Colon (tissue), 2 donors: ENCODE measurements around the gene BTD.

Source experiments
- FAIRE-seq: peaks from 2 replicates; lab custom pipeline; 2012; peaks lifted over from hg19 to GRCh38; lab: Jason Lieb, UNC
- donor health status: control.
- donor health status: control.

BTD gene

DNA sequence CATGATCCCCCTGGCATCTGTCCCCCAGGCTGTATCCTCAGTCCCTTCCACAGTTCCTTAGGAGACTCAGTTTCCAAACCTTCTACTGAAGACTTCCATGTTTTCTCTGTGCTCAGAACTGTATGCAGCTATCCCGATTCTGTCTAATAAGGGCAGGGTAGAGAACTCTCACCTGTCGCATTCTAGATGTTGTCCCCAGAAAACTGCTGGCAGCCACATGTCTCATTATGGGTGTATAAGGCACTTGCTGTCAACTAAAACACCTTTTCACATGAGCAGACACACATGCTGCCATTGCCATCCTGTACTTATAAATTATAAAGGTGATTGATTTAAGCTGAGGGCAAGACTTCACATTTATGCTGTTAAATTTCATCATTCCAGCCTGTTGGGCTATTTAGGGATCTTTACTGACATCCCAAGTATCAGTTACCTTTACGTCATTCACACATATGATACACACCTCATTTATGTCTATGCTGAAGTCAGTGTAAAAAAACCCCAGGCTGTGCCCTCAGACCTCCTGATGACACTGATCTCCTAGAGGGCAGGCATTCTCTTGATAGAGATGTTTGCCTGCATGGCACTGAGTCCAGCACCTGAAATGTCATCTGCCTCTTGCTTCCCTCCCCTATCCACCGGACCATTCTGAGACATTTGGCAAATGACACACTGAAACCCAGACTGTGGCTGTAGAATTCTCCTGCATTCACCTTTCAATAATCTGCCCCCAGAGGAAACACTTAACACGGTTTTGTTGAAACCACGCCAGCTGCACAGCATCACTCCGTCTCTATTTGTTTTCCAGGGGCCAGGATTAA, 35.8 kb downstream of the BTD start:
- no peak for FAIRE-seq

DNA sequence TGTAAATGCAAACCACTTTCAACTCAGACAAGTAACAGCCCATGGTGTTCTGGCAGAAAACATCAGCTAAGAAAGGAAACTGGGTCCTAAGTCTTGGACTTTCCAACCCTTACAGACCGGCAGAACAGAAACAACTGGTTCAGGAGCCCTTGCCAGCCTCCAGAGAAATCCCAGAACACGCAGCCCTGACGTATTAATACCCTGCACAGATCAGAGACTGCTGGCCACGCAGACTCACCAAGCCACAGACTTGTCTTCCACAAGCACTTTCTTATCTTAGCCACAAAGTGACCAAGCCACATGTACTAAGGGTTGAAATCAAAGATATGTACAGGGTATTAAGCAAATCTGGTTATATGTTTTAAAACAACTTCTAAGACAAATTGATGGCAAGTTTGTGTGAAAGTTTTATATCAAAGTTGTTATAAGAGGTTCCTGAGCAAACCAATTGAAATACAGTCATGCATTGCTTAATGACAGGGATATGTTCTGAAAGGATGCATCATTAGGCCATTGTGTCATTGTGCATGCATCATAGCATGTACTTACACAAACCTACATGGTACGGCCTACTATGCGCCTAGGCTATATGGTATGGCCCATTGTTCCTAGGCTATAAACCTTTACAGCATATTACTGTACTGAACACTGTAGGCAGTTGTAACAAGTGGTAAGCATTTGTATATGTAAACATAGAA, 36.8 kb downstream of the BTD start:
- no peak for FAIRE-seq

DNA sequence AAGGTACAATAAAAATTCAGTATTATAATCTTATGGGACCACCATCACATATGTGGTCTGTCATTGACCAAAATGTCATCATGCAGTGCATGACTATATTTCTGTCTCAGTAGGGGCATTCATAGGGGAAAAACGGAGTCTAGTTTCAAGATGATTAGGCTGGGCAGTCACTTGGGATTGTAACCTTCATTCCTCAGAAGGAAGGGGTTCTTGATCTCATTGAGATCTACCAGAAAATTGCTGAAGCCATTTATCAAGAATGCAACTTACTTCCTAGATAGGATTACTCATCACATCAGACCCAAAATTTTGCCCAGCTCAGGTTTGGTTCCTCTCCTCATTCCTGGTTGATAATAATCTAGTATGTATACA, 37.3 kb downstream of the BTD start:
- no peak for FAIRE-seq

DNA sequence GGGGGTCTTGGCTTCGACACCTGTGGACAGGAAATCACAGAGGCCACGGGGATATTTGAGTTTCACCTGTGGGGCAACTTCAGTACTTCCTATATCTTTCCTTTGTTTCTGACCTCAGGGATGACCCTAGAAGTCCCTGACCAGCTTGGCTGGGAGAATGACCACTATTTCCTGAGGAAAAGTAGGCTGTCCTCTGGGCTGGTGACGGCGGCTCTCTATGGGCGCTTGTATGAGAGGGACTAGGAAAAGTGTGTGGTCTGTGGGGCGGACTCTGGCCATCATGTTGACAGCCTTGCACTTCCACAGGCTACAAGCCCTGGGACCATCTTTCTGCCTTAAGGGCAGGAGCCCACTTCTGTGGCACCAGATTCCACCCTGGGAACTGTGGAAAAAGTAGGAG, 43.7 kb downstream of the BTD start:
- FAIRE-seq: no peak

DNA sequence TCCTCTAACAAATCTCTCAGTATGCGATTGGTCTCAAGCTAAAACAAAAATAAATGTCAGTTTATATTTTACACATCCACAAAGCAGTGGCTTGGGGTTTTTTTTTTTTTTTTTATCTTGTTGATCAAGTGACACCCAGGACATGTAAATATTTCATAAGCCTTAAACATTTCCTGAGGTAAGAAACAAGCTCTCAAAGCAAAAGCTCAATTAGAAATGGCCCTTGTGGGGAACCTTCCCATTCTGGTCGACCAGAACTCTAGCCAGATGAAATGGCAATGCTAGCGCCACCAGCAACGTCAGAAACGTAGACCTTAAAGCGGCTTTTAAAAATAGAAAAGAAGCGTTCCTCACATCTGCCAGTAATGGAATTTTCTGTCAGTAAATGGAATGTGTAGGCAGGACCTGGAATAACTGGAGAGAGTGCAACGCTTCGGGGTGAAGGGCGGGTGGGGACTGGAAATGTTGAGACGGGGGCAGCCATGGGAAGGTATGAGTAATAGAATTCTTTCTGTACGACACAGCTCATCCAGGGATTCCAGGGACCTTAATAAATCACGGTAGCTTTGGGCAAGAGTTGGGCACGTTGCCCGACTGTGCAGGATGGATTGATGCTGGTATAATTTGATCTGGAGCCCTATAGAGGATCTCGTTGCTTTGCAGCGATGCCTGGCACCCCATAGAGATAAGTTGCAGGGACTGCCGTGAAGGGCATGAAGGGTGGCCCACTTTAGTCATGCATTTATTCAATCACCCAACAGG, 44.4 kb downstream of the BTD start:
- FAIRE-seq: no peak

DNA sequence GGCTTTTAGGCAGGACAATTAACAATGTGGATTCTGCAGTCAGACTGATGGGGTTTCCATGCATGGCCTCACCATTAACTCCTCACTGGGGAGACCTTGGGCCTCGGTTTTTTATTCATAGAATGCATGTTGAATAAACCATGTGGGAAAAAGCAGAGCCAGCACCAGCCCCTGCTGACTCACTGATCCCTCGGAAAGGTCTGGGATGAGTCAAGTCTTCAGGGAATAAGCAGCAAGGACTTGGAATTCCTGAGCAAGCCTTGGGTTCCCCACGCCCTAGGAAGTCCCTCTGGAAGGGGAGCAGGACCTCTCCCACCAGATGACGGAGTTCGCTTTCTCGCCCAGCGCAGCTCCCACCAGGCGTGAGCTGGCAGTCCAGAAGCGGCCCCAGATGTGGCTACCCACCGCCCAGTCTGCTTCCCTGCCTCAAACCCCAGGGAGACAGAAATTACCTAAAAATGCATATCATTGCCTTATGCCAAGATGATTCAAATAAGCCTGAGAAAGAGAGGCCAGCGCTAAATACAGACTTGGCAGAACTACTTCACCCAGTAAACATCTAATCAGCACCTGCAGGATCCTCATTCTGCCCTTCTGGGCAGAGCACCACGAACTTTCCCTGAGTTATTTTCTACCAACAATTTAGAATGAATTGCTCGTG, 45.4 kb downstream of the BTD start:
- FAIRE-seq: no peak

DNA sequence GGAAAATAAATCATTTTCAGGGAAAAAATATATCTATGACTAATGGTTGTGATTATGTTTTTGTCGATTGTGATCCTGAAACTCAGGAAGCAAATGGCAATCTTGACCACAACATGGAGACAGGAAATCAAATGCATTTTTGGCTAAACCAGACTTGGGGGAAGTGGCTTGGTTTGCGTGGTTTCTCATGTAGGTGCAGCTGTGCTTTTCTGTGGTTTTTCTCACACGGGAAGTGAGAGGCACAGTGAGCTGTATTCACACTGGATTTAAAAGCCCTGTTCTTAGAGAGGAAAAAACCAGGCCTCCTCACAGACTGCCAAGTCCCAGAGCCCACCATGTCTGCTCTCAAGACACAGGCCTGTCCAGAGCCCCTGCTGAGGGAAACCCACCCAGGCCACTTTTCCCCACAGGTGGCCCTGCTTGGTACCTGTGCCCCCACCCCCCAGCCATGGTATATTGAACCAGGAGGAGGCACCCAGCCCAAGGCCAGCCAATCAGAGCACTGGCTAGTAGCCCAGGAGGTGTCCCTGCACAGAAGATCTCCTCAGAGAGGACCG, 46.1 kb downstream of the BTD start:
- FAIRE-seq: no peak

DNA sequence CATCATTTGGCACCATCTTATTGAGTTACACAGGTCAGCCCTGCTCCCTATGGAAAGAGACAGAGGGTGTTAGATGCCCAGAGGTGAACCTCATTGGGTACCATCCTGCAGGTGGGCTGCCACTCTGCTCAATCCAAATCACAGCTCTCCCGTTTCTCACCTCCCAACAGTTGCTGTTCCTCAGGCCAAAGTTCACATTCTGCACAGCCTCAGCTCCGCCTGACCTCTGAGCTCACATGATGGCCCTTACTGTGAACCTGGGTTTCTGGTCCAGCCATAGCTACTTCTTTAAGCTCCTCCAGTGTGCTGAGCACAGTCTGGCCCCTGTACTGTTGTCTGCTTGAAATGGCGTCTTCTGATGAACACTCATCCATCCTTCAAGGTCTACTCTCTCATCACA, 47.8 kb downstream of the BTD start:
- FAIRE-seq: no peak

DNA sequence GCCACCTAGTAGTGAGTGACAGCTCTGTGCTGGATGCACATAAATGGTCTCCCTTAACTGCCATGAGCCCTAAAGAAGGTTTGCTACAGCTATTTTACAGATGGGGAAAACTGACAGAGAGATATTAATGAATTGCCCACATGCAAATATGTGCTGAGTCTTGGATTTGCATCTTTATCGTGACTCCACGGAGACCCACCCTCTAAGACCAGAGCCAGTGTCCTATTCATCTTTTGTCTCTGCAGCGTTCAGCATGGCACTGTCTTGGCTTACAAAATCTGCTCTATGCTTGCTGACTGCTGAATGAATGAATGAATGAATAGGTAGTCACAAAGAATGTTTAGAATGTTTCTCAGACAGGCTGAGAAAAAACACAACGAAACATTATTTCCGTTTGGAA, 48.3 kb downstream of the BTD start:
- FAIRE-seq: no peak

DNA sequence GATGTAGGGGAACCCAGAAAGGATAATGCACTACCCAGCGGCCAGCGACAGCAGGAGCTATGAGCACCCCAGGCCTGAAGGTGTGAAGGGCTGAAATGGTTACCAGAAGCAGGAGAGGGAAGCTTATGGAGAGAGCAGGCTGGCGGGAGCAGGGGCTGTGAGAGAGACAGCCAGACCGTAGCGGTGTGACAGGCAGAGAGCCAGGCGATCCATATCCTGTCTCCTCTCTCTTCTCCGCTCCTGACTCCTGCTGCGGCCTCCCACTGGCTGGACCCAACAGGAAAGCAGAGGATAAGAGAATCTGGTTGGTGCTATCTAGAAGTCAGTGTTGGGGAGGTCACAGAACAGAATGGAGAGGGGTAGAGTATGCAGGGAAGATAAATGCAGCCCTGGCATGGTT, 49.9 kb downstream of the BTD start:
- FAIRE-seq: no peak

DNA sequence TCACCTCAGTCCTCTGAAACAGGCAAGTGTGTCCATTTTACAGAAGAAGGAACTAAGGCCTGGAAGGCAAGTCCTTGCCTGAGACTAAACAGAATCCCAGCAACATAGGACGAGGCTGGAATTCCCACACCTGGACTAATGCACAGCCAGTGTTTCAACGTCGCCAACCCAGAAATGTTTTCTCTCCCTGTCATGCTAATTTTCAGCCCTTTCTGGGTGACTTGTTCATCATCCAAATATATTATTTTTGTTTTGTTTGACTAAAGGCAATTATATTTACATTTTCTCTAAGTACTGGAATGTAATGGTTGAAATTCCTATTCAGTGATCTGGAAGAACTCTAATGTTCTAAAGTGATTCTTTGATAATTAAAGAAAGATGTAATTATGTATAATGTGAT, 51.8 kb downstream of the BTD start:
- FAIRE-seq: no peak

DNA sequence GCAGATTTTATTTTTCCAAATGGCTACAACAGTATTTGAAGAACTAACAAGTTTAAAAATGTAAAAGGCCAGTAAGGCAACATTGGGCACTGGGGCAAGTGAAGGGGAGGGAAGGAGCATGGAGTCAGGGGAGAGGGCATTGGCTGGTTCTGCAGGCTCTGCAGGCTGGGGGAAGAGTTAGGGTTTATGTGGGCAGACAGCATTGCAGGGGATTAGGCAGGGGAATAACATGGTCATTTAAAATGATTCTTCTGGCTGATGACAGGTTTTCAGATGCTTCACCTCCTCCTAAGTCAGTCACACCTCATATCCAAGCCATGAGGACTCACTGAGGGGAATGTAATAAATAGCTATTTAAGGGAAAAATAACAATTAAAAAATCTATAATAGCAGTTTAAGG, 52.6 kb downstream of the BTD start:
- FAIRE-seq: no peak

DNA sequence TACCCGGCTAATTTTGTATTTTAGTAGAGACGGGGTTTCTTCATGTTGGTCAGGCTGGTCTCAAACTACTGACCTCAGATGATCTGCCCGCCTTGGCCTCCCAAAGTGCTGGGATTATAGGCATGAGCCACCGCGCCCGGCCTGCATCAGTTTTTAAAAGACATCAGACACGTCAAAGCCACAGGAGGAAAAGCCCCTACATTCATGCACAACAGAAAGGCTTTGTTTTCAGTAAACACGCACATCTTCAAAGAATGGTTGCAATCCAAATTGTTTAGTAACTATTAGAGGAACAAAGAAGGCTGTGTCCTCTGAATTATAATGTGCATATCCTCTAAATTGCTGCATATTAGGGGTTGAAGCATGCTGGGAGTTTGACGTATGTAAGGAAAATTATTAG, 53.3 kb downstream of the BTD start:
- FAIRE-seq: no peak

DNA sequence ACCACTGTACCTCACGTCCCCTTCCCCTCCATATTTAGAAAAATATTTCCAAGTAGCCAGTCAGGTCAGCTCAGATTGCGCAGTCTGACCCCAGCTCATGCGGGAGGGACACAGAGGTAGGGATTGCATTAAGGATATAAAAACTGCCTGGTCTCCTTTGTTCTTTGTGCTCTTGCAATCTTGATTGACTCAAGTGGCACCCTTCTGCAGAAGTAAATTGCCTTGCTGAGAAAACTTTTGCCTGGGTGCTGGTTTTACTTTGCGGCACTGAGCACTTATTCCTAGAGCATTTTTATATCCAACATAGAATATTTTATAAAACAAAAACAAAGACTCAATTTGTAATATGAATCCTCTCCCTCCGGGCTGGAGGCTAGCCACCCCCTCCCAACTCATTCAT, 54.8 kb downstream of the BTD start:
- FAIRE-seq: no peak

DNA sequence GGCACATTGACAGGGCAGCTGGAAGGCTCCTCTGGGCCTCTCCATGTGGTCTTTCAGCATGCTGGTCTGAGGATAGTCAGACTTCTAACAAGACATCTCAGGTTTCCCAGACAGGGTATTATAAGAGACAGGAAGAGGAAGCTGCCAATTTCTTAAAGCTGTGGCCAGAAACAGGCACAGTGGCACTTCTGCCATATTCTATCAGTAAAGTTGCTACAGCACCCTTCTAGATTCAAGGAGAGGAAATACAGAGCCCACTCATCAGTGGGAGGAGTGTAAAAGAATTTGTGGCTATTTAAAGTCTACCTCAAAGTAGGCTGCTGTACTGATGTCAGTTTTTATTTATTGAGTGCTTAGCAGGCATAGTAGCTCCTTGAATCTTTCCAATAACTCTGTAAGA, 55.5 kb downstream of the BTD start:
- FAIRE-seq: no peak

DNA sequence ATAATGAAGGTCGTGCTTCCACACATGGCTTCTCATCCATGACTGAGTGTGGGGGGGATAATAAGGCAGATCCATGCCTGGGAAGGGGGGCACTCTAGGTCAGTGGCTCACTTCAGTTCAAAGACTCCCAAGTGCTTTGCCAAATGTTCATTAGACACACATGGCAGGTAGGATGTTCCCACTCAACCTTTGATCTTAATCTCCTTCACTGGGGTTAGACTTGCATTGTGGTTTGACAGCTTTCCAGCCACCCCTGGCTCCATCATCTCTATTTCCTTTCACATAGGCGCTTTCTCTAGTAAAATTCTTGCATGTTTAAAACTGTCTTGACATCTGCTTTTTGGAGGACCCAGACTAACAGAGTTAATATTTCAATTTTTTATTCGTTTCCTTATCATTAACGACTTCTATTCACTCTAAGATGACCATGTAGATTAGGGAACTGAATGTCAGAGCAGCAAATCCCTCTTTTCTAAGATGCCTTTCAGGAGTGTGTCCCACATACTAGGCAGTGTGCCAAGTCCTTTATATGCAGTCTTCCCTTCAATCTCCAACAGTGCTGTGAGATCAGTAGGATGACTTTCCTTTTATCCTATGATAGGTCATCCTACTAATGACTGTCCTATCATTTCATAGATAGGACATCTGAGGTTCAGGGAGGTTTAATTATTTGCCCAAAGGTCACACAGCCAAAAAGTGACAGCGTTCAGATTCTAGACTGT, 57.9 kb downstream of the BTD start:
- no peak for FAIRE-seq

DNA sequence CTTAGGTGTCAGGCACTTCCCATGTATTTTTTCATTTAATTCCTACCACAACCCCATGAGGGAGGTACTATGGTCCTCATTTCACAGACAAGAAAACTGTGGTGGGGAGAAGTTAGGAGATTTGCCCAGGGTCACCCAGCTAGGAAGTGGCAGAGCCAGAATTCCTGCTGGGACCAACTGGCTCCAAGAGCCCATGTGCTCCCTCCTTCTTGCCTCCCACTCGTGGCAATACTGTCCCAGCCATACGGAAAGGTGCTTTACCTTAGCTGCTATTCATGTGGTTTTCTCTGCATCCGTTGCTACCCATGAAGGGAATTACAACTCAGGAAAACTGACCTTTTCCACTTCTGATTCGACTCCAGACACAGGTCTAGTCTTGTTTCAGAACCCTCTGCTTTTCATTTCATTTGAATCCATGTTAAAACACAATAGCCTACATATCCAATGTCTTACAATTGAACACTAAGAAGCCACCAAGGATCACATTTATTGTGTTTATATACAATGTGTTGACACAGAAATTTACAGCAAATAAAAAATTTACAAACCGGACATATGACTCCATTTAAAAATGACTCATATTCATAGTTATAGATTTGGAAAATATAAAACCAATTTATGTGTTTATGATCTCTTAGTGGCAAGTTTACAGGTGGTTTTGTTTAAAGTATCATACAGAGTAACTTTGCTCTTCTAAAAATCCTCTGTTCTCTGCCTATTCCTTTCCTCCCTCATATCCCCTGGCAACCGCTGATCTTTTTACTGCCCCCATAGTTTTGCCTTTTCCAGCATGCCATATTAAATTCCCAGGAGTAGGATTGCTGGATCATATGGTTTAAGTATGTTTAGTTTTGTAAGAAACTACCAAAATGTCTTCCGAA, 58.8 kb downstream of the BTD start:
- FAIRE-seq: no peak

DNA sequence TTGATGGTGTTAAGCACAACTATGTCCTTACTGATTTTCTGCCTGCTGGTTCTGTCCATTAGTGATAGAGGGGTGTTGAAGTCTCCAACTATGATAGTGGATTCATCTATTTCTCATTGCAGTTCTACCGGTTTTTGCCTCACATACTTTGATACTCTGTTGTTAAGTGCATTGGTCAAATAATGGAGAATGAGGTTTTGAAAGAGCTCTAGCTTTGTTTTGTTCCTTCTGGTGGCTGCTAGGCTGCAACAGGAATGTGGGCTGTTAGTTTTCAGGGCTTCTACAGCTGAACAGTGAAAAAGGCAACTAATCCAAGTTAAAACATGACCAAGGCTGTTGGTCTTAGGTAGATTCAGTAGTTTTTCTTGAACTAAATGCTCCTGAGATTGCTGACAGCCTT, 62.6 kb downstream of the BTD start:
- no peak for FAIRE-seq

DNA sequence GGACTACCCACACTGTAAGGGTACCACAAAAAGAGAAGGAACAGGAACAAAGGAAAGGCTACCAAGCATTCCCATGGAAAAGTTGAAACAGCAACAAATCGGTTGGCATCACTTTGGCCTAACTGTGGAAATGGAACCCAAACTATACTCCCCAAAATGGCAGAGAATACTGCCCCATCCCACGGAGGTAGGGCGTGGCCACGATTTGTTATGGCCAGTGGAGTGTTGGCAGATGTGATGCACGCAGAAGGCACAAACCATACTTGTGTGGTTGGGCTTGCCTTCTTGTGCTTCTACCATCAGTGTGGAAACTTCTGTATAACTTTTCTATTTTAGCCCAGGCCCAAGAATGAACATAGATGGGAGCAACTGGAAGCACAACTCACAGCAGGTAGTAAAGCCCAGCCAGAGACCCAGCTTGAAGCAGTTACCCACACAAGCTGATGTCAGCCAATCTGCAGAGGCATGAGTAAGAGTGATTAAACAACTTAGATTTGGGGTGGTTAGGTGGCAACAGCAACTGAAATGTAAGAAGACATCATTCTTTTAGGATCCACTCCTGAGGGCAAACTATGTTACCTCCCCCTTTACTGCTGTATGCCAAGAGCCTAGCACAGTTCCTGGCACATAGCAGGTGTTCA, 64.1 kb downstream of the BTD start:
- no peak for FAIRE-seq

DNA sequence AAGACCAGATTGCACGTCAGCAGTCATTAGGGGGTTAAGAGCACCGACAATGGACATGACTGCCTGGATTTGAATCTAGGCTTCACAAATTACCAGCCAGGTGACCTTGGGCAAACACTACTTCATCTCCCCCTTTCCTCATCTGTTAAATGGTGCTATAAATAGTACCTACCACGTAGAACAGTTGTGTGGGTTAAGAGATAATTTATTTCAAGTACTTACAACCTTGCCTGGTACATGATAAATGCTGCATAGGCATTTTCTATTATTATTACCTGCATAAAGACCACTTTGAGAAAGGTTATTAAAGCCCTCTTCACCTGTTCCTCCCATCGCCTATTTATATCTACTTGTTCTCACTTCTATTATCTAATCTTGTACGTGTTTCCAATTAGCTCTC, 64.7 kb downstream of the BTD start:
- FAIRE-seq: no peak
